SK-MEL-5 (cell line): Measurements from ENCODE around the gene ARFGAP1. TPM values are rescaled to one million over a fixed set of nuclear protein-coding genes. Genes with fewer than 3 reads are reported as not detected.

Experiments used
- DNase-seq: peaks from one replicate; pipeline ENCODE4 v3.0.0-alpha.2; 2016; ENCODE audit warnings: low read depth, low spot score
- in situ Hi-C: cut with HindIII; loops from 2 replicates; pipeline ENCODE4 v1.10.0; 2016; ENCODE audit warnings: low sequenced_read_pairs, high pct_unique_total_duplicates, low pct_unique_long_range_greater_than_20kb
- total RNA-seq: library from RNA; depleted of rRNA; stranded (reverse); fragments of >200 nt; shearing (Covaris generic); gene quantifications from 2 replicates; pipeline ENCODE4 v1.2.3, GENCODE V29; 2014

The ARFGAP1 gene
- total RNA-seq, 1 experiment from 2014 or later = 61.5 TPM

DNA sequence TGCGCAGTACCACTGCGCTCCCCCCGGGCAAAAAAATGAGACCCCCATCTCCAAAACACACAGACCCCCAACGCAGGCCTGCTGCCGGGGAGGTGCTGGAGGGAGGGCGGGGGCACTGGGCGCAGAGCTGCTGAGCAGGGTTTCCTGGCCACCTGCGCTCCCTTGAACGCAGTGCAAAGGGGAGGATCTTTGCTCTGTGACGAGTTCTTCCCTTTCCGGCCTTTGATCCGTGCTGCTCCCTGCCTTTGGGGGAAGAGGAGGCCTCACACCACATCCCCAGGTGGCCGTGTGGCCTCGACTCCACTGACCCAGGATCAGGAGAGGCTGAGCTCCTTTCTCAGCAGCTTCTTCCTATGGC lies 11.4 kb downstream of the ARFGAP1 start:
- in situ Hi-C loops = no loop called here

DNA sequence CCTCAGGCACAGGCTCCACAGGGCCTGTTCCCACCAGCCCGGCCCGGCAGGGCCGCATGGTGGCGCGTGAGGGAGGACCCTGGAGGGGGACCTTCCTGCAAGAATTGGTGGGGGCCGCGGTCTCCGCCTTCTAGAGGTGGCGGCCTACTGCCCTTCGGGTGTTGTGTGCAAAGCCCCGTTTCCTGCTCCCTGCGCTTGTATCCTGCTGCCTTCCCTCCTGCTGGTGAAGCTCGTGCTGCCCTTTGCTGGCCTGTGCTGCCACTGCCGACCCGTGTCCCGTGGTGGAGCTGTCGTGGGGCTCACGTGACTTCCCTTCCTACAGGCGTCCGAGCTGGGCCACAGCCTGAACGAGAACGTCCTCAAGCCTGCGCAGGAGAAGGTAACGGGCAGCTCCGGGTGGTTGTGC lies 11.9 kb downstream of the ARFGAP1 start:
- in situ Hi-C loops = no loop called here
- no peak for DNase-seq

More for the DNA sequence above, 11.4 kb downstream of the ARFGAP1 start:
- DNase-seq = no peak

DNA sequence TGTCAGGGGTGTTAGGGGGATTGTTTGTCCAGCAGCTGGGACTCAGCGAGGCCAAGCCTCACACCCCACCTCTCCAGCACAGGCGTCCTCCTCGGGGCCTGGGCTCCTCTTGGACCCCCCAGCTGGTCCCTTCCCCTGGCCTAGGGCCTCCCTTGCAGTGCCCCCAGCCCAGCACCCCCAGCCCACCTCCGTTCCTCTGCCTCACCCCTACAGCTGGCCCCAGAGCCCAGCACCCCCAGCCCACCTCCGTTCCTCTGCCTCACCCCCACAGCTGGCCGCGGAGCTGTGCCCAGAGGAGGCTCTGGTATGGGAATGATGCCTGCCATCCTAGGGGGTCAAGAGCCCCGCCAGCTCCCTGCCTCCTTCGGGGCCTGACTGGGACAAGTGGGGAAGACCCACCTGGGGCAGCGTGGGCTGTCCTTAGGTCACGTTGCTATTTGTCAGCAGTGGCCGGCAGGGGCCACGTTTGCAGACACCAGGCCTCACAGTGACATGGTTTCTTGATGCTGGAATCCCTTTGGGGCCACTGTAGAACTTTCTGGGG lies 12.4 kb downstream of the ARFGAP1 start:
- no peak for DNase-seq
- in situ Hi-C loops = no loop called here

DNA sequence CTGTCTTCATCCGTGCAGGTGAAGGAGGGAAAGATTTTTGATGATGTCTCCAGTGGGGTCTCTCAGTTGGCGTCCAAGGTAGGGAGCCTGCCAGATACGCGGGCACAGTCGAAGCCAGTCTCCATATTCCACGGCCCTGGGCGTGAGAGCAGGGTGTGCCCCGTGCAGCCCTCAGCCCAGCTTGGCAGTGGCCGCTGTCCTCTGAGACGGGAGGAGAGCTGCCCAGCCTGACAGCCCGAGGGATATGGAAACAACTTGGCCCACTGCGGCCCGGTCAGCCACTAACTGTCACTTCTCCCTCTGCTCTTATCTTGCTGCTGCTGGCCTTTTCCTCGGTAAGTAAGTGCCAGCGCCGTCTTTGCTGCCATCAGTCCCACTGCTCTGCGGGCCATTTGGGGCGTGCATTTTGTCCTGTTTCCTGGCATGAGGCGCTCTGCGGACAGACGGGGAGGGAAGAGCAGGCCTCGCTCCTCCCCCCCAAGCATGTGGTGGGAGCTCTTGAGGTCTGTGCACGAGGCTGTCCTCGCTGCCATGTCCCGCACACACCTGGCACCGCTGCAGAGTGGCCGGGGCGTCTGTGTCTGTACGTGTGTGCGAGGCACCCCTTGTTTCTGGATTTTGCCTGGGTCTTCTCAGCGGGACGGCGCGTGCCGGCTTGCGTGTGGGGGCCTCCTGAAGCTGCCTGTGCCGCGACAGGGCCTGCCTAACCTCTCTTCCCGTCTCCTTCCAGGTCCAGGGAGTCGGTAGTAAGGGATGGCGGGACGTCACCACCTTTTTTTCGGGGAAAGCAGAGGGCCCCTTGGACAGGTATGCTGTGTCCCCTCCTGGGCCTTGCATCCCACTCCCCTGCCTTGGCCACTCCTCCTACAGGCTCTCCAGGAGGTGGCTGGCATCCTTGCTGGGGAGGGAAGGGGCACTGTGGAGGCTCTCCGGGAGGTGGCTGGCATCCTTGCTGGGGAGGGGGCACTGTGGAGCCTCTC lies 13.3 kb downstream of the ARFGAP1 start:
- in situ Hi-C loops = no loop called here

GRCh38 chr20:63286781-63287696 lies 14.4 kb downstream of the ARFGAP1 start:
- DNase-seq = no peak
- in situ Hi-C loops = no loop called here

More for the DNA sequence above, 13.3 kb downstream of the ARFGAP1 start:
- DNase-seq = no peak

GRCh38 chr20:63287697-63288580 lies 15.3 kb downstream of the ARFGAP1 start:
- in situ Hi-C loops = no loop called here
- no peak for DNase-seq

DNA sequence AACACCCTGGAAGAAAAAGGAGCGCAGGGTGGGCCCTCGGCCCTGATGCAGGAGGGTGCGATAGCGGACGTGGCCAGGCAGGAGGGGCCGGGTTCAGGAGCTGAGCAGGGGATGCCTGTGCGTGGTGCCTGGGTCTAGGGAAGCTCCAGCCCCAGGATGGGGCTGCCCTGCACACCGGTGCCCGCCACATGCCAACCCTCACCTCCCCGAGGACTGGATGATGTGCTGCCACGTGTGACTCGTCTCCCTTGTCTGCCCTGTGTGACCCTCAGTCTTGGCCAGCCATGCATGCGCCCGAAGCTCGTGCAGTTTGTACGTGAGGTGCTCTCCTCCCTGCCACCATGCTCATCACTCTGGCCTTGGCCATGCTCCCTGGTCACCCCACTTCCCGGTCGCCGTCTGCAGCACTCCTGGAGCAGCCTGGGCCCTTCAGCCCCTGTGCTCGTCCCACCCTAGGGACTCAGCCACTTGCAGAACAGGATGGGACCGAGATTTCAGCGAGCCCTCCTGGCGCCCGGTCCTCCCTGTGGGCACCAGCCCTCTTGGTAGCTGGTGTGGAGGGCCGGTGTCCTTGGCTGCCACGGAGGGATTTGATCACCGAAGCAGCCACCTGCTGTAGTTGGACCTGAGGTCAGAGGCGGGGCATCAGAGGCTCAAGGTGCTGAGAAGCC lies 16.1 kb downstream of the ARFGAP1 start:
- in situ Hi-C loops = no loop called here
- no peak for DNase-seq

DNA sequence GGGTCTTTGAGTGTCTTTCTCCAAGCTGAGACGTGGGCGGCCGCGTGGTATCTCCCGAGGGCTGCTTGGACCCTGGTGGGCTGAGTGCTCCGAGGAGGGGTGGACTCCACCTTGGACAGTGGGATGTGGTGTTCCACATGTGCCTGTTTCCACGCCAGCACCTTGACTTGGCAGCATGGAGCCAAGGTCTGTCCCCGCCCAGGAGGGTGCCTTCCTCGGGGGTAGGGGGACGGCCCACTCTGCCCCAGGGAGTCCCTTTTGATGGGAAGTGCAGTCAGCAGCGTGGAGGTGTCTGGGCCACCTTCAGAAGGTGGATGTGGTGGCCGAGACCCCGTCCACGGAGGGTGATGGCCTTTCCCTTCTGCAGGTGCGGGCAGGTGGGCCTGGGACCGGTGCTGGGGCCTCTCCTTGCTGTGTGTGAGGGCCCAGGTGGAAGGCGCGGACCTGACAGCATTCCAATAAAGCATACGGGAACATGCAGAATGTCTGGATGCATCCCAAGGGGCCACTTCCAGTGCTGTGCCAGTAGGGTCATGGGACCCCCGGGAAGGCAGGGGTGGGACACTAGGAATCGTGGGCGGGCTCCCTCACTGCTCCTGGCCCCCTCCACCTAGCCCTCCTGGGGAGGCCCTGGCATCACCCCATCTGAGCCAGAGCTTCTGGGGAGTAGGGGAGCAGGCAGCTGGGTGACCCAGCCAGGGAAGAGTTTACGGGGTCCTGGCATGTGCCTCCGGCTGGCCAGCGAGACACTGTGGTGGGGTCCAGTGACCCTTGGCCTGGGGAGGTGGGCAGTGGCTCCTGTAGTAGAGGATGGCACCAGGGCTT lies 16.9 kb downstream of the ARFGAP1 start:
- in situ Hi-C loops = no loop called here
- DNase-seq = no peak

GRCh38 chr20:63290136-63290676 lies 17.6 kb downstream of the ARFGAP1 start:
- in situ Hi-C loops = no loop called here
- no peak for DNase-seq

- in situ Hi-C loops = no loop called here
- peak; percentile 47 for DNase-seq
These were observed 18.3 kb downstream of the ARFGAP1 start for GRCh38 chr20:63290677-63291472.

- DNase-seq = no peak
- in situ Hi-C loops = no loop called here
These were observed 19.2 kb downstream of the ARFGAP1 start for GRCh38 chr20:63291811-63292210.

GRCh38 chr20:63292292-63292701 lies 19.7 kb downstream of the ARFGAP1 start:
- DNase-seq = no peak
- in situ Hi-C loops = no loop called here

- in situ Hi-C loops = no loop called here
- DNase-seq = no peak
These were observed 20.3 kb downstream of the ARFGAP1 start, which contains the start of gene COL20A1 for GRCh38 chr20:63292904-63293303. Gene COL20A1, plus strand, starts transcription at chr20:63293186. Its CDS starts 1,922 bp downstream, at chr20:63295108.

- no peak for DNase-seq
- in situ Hi-C loops = no loop called here
These were observed 20.8 kb downstream of the ARFGAP1 start for GRCh38 chr20:63293456-63293855.
